Subcutaneous abdominal adipose tissue (tissue), 5 donors: ENCODE results near the gene CLIC5.

Experiments used
- H3K27ac ChIP-seq: one replicate; pipeline ENCODE4 v1.7.0; 2013; ENCODE audit warnings: low read depth, mild to moderate bottlenecking, inconsistent platforms, low read length, moderate library complexity
- H3K27me3 ChIP-seq, 5 donors: one replicate each; pipeline ENCODE4 v1.7.0; 2013; ENCODE audit warnings: low read length in 5 of 5, inconsistent platforms in 1 of 5; ENCODE audit not compliant: control insufficient read depth in 5 of 5, insufficient read depth in 4 of 5
- H3K36me3 ChIP-seq, 5 donors: one replicate each; pipeline ENCODE4 v1.7.0; 2013; ENCODE audit warnings: low read length in 5 of 5; ENCODE audit not compliant: control insufficient read depth in 5 of 5, insufficient read depth in 5 of 5
- H3K4me1 ChIP-seq, 5 donors: one replicate each; pipeline ENCODE4 v1.7.0; 2013; ENCODE audit warnings: low read length in 5 of 5, mild to moderate bottlenecking in 3 of 5, moderate library complexity in 1 of 5; ENCODE audit not compliant: control insufficient read depth in 5 of 5, insufficient read depth in 5 of 5
- H3K4me3 ChIP-seq, 5 donors: one replicate each; pipeline ENCODE4 v1.7.0; 2013; ENCODE audit warnings: low read length in 5 of 5, low read depth in 1 of 5
- H3K9ac ChIP-seq, 5 donors: one replicate each; pipeline ENCODE4 v1.7.0; 2013; ENCODE audit warnings: low read length in 5 of 5, mild to moderate bottlenecking in 4 of 5, moderate library complexity in 3 of 5
- H3K9me3 ChIP-seq, 5 donors: one replicate each; pipeline ENCODE4 v1.7.0; 2013; ENCODE audit warnings: low read length in 5 of 5; ENCODE audit not compliant: control insufficient read depth in 5 of 5
- donor health status: healthy.
- donor health status: healthy.
- donor health status: healthy.
- donor health status: healthy.
- donor health status: healthy.

The CLIC5 gene

DNA sequence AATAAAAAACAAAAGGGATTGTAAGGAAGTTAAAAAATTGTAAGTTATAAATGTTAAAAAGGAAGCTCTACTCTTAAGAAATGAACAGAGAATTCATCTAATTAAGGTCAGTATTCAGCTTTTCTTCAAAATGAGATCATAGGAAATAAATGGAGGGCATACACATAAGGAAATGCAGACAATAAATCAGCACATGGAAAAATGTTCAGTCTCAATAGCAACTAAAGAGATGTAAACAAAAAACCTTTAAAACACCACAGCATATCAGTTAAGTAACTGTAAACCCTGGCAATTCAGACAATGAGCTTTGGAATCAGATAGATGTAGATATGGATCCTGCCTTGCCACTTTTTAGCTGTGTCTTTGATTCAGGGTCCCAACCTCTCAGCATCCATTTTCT lies 24.0 kb upstream of the CLIC5 start:
- no peak overlapping the region for H3K27ac ChIP-seq
- H3K36me3 ChIP-seq: no peaks in the 10 kb centered on the region
- peaks cover 0 to 37% (median 6%) of the 10 kb centered on the region in 5 donors for H3K4me1 ChIP-seq
- H3K9me3 ChIP-seq: no peaks in the 10 kb centered on the region
- H3K9ac ChIP-seq: no peak overlapping the region
- H3K27me3 ChIP-seq: no peaks in the 10 kb centered on the region
- H3K4me3 ChIP-seq: no peak overlapping the region

DNA sequence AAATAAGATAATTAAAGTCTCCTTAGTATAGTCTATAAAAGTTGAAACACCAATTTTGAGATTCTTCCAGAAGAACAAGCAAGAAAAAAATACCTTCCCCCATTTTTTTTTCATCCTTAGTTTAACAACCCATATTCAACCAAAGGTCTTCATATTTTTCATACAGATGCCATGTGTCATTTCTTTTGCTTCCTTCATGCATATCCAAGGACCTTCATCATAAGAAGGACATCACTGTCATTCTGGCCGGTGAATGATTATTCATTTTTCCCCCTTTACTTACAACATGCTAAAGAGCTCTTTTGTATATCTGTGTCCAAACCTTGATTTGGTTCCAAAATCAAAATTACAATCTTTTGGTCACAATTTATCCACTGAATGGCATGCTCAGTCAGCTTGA lies 21.3 kb upstream of the CLIC5 start:
- no peaks in the 10 kb centered on the region for H3K27me3 ChIP-seq
- no peaks in the 10 kb centered on the region for H3K9me3 ChIP-seq
- no peaks in the 10 kb centered on the region for H3K36me3 ChIP-seq
- peaks cover 0 to 17% (median 0%) of the 10 kb centered on the region in 5 donors for H3K4me1 ChIP-seq
- H3K27ac ChIP-seq: no peak overlapping the region
- no peak overlapping the region for H3K9ac ChIP-seq
- no peak overlapping the region for H3K4me3 ChIP-seq

DNA sequence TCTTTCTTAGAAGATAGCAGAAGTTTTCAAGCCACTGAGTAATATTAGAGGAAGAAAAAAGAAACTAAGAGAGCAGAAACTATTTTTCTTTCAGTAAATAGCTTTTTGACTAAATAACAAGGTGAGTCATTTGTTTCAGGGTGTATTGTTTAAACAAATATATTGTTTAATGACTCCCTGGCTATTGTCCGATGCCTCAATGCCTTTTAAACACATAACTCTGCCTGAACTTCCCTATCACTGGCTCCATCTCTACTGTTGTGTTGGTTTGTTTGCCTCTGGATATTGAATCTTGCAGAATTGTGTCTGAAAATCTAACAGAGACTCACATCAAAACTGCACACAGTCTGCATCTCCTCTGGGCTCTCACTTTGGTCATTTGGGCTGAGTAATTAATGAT lies 19.6 kb upstream of the CLIC5 start:
- no peaks in the 10 kb centered on the region for H3K9me3 ChIP-seq
- H3K27ac ChIP-seq: no peak overlapping the region
- H3K4me3 ChIP-seq: no peak overlapping the region
- H3K27me3 ChIP-seq: no peaks in the 10 kb centered on the region
- no peaks in the 10 kb centered on the region for H3K36me3 ChIP-seq
- H3K4me1 ChIP-seq: peaks cover 0 to 15% (median 0%) of the 10 kb centered on the region in 5 donors
- no peak overlapping the region for H3K9ac ChIP-seq

DNA sequence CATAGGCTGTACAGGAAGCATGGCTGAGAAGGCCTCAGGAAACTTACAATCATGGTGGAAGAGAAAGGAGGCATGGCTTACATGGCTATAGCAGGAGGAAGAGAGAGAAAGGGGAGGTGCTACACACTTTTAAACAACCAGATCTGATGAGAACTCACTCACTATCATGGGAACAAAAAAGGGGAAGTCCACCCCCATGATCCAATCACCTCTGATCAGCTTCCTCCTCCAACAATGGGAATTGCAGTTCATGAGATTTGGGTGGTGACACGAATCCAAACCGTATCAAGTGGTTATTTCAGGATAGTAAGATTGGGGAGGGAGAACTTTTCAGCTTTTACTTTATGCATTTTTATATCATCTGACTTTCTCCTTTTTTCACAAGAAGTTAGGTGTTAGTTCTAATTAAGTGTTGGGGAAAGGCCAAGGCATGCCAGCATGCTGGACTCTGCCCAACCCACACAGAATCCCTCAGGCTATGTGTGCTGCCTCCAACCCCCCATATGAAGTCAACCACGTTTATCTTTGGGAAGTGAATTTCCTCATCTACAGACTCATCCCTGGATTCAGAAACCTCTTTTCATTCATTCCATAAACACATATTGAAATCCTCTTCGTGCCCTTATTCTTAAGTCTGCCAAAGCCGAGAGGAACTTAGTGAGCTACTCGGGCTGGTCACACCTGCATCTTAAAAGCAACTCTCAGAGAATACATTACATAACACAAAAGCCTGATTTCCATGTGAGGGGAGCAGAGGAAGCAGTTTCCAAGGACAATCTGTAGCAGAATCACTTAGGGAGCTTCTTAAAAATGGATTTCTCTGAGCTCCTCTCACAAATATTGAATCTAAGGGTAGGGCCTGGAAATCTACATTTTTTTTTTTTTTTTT lies 16.7 kb upstream of the CLIC5 start:
- H3K4me1 ChIP-seq: peaks cover 0 to 9% (median 0%) of the 10 kb centered on the region in 5 donors
- H3K9me3 ChIP-seq: no peaks in the 10 kb centered on the region
- H3K9ac ChIP-seq: no peak overlapping the region
- no peak overlapping the region for H3K4me3 ChIP-seq
- H3K27me3 ChIP-seq: no peaks in the 10 kb centered on the region
- H3K27ac ChIP-seq: no peak overlapping the region
- H3K36me3 ChIP-seq: no peaks in the 10 kb centered on the region

DNA sequence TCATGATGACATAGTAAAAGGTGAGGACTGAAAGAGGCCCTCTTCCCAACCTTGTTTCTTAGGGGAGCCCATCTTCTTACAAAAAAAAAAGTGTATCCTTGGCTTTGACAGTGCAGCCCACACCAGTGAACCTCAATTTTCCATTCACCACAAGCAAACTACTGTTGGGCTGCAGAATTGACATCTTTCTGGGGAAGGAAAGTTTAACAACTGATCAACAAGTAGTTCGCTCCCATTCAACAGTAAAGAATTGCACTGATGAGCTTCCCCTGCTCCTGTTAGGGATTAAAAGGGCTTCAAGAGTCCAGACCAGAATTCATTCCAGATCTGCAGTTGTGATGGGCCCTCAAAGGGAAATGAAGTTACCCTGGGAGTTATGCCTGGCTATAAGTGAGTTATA lies 13.9 kb upstream of the CLIC5 start:
- Histone ChIP-seq H3K9me3 (no peaks in the 10 kb centered on the region), H3K27me3 (no peaks in the 10 kb centered on the region), H3K27ac (no peak overlapping the region), H3K4me1 (peaks cover 0 to 3% (median 0%) of the 10 kb centered on the region in 5 donors), H3K36me3 (no peaks in the 10 kb centered on the region), H3K4me3 (no peak overlapping the region), H3K9ac (no peak overlapping the region)

DNA sequence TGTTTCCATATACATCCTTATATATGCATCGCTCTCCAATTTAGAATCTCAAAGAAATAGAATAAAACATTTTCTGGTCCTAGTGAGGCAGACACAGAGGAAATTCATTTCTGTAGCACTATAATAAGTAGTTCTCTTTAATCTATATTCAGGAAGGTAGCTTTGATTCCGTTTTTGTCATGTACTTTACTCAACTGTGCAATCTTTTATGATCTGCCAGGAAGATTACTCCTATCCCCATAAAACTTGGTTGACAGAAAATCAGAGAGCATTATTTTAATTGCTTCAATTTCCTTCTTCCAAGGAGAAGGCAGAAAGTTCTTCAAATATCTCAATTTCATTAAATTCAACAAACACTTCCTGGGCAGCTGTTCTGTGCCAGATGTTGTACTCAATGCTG lies 10.6 kb upstream of the CLIC5 start:
- Histone ChIP-seq H3K27me3 (no peaks in the 10 kb centered on the region), H3K4me1 (peaks cover 0 to 8% (median 2%) of the 10 kb centered on the region in 5 donors), H3K9ac (no peak overlapping the region), H3K4me3 (no peak overlapping the region), H3K27ac (no peak overlapping the region), H3K9me3 (no peaks in the 10 kb centered on the region), H3K36me3 (no peaks in the 10 kb centered on the region)

DNA sequence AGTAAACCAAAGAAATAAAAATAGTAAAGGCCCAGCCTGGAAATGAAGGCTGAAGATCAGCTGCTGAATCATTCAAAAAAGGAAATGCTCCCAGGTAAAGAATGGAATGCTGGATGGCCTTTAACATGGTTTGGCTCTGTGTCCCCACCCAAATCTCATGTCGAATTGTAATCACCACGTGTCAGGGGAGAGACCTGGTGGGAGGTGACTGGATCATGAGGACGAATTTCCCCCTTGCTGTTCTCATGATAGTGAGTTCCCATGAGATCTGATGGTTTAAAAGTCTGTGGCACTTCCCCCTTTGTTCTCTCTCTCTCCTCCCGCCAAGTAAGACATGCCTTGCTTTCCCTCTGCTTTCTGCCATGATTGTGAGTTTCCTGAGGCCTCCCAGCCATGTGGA lies 9.9 kb upstream of the CLIC5 start:
- no peak overlapping the region for H3K9ac ChIP-seq
- H3K9me3 ChIP-seq: no peaks in the 10 kb centered on the region
- H3K4me3 ChIP-seq: no peak overlapping the region
- no peak overlapping the region for H3K27ac ChIP-seq
- peaks cover 0 to 8% (median 2%) of the 10 kb centered on the region in 5 donors for H3K4me1 ChIP-seq
- no peaks in the 10 kb centered on the region for H3K27me3 ChIP-seq
- no peaks in the 10 kb centered on the region for H3K36me3 ChIP-seq

DNA sequence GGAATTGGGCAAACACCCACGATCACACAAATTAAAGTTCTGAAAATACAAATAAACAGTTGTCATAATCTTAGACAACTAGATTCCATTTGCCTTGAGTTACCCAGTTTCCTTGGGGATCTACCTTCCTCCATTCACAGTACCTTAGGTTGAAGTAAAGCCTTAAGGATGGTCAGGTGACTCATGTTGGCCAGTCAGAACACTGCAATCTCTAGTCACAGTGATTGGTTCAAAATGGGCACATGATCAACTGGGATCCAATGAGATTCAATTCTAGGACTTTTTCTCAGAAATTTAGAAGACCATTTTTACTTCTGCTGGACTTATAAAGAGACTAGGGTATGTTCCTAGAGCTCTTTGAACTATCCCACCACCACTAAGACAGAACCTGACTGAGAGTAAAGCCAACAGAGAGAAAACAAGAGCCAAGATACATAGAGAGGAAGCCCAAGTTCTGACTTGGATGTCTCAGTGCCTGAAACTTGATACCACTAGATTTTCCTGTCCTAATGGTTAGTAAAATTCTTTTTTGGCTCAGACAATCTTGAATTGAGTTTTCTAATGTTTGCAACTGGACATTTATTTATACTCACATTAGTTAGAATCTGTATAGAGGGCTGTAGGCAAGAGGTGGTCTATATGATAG lies 8.6 kb upstream of the CLIC5 start:
- Histone ChIP-seq H3K27ac (peak overlapping the region; percentile 19), H3K27me3 (no peaks in the 10 kb centered on the region), H3K4me3 (no peak overlapping the region), H3K4me1 (peaks cover 0 to 8% (median 2%) of the 10 kb centered on the region in 5 donors), H3K9ac (no peak overlapping the region), H3K36me3 (no peaks in the 10 kb centered on the region), H3K9me3 (no peaks in the 10 kb centered on the region)

DNA sequence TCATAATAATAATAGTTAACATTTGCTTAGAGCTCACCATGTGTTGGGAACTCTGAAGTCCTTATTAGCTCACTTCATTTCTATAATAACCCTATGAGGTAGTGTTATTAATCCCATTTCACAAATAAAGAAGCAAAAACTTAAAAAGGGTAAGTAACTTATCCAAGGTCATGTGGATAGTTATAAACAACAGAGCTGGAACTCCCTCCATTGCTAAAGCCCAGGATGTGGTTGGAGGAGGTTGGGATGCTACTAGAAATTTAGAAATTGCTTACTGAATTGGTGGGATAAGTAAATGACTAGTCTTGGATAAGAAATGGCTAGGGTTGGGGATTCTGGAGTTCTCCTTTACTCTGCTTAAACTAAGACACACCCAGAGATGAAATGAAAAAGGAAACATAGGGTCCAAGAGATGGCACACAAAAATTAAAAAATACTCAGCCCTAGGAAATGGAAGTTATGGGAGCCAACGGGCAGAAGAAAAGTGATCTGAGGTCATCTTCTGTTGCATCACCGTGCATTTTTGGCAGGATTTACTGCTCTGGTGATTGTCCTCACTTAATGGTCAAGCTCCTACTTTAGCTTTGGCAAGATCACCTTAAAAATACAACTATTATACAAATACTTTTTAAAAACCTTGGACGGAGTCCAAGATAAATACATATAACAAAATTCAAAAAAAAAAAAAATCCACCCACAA lies 7.7 kb upstream of the CLIC5 start:
- Histone ChIP-seq H3K4me1 (peaks cover 0 to 8% (median 2%) of the 10 kb centered on the region in 5 donors), H3K4me3 (no peak overlapping the region), H3K9me3 (no peaks in the 10 kb centered on the region), H3K27ac (no peak overlapping the region), H3K27me3 (no peaks in the 10 kb centered on the region), H3K9ac (no peak overlapping the region), H3K36me3 (no peaks in the 10 kb centered on the region)
